Measurements from ENCODE around the gene ISYNA1. TPM values are rescaled to one million over a fixed set of nuclear protein-coding genes. Genes with fewer than 3 reads are reported as not detected.
"Not testable (repeated sequence)": the region's sequence is repeated elsewhere in the genome, so short reads cannot be mapped to it uniquely, and the experiment has no call there.

ISYNA1 gene
- total RNA-seq, 1 experiment from 2014 or later, result 1.3 TPM

DNA sequence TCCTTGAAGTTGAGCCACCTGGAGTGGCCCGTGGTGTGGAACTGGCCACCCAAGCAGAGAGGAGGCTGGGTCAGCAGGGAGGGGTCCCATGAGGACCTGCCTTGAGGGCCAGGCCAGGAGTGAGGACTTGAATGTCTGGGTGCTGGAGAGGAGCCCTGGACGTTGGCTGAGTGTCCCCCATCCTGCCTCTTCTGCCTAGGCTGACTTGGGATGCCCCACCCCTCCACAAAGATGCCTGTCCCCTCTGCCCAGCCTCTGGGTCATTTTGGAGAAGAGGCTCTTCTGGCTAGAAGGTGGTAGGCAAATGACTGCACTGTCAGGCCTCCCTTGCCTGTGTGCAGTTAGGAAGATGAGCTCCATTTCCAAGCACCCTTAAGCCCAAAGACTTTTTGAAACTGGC, 17.0 kb downstream of the ISYNA1 start:
- no peak for DNase-seq (ENCODE audit: low read depth)

DNA sequence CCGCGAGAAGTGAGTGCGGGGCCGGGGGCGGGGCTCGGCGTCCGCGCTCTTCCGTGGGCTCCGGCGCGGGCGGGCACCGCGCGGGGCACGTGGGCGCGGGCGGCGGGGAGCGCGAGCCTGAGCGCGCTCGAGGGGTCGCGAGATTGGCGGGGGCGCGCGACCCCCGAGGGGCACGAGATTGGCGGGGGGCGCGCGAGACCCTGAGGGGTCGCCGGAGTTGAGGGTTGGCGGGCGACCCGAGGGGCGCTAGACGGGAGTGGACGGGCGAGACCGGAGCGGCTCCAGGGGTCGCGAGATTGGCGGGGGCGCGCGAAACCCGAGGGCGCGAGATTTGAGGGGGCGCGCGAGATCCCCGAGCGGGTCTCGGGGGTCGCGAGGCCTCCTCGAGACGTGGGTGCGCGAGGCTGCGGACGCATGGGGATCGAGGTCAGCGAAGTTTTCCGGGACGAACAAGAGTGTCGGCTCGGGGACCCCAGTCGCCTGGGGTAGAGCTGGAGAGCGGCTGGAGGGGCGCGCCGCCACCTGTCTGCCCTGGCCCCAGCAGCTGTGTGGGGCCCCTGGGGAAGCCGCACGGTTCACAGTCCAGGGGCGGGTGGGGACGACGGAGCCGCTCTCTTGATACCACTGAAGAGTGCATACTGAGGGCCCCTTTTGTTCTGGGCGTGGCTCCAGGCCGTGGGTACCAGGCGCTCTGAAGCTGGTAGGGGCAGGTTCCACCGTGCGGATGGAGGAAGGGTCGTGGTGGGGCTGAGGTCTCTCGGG, 18.1 kb downstream of the ISYNA1 start:
- DNase-seq (ENCODE audit: low read depth), result no peak

DNA sequence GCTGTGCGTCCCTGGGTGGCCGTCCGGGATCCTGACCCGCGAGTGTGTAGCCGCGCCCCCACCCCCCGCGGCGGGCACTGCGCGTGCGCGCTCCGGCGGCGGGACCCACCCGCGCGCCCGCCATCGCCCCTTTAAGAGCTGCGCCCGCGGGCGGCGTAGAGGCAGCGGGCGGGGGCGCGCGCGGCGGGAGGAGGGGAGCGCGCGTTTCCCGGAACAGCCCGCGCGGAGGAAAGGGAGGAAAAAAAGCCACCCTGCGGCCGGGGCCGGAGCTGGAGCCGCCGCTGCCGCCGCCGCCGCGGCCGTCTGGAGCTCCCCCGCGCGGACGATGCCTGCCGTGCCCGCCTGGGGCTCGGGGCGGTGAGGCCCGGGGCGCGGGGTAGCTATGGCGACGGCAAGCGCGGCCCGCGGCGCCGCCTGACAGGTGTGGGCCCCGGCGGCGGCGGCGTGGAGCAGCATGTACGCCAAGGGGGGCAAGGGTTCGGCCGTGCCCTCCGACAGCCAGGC, 18.7 kb downstream of the ISYNA1 start, which contains the start of gene SSBP4:
SSBP4 (plus strand) TSS at position 204 of the 504 bp plus-strand sequence; CDS start at position 455, 251 bp downstream.
- DNase-seq (ENCODE audit: low read depth), result peak; percentile 70

DNA sequence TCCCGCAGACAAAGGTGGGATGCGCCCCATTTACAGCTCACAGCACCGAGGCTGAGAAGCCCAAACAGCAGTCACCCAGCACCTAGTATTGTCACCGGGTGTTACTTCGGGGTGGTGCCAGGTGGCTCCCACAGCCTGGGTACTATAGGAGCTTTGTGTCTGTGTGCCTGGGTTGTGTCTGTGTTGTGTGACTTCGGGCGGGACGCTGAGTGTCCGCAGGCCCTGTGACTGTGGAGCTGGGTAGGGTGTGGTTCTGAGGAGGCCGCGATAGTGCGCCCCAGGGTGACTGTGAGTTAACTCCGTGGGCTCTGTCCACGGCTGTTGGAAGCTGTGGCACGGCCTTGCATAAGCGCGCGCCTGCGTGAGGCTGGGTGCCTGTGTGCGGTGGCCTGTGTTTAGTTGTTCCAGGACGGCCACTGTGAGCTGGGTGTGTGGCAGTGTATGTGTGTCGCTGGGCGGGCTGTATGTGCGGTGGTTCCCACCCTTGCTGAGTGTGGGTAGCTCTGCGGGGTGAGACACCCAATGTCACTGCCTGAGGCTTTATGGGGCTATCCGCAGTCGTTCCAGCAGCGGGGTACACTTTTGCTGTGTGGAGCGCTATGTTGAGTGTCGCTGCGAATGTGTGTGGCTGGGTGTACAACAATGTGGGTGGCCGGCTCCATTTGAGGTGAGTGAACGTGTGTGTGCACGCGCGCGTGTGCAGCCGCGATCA, 19.3 kb downstream of the ISYNA1 start:
- no peak for DNase-seq (ENCODE audit: low read depth)

DNA sequence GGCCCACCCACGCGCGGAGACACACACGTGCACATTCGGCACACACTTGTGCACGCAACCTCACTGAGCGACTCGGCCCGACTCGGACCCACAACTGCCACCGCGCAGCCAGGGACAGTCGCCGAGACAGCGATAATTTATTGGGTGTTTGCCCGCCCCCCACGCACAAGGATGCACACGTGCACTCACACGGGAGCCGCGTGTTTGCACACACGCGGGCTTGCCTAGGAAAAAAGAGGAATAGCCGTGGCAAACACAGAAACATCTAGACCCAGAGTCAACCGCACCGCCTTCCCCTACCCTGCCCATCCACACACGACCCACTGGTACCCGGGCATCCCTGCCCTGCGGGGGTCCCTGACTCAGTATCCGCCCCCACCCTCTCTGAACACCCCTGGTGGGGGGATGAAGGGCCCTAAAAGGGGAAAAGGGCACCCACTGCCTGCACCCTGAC, 19.9 kb downstream of the ISYNA1 start:
- no peak for DNase-seq (ENCODE audit: low read depth)

DNA sequence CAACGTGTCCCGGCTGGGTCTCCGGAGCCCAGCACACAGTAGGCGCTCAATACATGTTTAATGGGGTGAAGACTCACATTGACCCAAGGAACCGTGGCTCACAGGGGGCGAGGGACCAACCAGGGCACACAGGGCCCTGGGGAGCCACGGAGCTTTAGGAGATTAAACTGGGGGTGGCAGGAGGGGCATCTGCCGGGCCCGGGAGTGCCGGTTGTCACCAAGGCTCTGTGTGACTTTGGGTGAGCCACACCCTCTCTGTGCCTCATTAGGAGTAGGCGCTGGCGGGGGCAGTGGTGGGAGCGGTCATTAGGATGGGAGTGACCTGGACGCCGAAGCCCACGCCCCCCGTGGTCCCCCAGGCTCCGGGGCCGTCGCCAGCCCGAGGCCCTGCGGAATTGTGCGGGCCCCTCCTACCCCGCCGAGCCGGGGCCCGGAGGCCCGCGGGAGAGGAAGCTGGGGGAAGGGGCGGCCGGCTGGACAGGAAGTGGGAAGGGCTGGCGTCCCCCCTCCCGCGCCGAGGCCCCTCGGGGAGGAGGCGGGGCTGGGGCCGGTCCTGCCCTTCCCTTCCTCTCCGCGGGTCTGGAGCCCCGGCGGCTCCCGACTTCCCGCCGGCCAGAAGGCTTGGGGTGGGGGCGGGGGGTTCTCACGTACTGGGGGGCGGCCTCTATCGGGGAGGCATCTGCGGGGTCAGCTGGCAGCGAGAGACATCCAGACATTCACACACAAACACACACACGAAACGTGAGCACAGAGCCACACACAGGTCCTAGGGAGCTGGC, 20.5 kb downstream of the ISYNA1 start:
- DNase-seq (ENCODE audit: low read depth), result peak; percentile 72

DNA sequence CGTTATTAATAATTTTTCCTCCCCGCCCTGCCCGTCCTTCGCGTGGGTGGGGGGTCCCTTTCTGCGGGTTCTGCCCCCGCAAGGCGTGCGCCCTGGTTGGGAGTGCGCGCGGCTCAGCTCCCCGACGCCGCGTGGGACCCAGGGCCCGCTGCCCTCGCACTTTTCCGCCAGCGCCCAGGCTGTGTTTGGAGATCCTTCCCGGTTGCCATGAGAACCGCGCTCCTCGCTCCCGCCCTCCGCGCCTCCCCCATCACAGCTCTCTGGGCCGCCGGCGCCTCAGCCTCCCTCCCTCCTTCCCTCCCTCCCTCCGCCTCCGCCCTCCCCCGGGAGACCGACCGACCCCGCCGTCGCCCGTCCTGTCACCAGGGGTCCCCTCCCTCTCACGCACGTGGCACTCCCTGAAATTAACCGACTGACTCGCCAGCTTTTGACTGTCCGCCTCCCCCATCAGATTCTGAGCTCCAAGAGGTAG, 21.1 kb downstream of the ISYNA1 start:
- DNase-seq (ENCODE audit: low read depth), result peak; percentile 63

DNA sequence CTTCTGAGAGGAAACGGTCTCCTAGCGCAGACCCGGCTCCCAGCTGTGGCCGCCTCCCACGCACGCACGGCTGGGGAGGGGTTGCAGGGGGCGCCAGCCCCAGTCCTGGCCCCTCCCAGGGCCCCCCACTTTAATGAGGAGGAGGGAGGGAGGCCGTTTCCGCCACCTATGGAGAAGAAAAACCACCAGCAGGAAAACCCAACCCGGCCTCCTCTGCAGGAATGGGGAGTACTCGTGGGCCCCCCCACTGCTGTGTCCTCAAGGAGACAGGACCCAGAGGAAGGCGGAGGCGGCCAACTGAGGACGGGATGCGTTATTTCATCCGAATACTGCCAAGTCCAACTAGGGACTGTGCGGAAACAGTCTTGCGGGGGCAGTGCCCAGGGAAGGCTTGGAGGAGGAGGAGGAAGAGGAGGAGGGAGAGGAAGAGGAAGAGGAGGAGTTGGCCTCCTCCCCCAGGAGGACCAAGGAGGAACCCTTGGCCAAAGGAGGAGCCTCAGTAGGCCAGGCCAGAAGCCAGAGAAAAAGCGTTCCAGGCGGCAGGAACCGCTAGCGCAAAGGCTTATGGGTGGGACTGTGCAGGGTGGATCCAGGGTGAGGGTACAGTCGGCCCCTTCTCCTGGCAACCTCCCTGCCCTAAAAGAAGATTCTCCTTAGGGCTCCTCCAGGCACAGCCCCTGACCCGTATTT, 22.6 kb downstream of the ISYNA1 start:
- DNase-seq (ENCODE audit: low read depth), result no peak

DNA sequence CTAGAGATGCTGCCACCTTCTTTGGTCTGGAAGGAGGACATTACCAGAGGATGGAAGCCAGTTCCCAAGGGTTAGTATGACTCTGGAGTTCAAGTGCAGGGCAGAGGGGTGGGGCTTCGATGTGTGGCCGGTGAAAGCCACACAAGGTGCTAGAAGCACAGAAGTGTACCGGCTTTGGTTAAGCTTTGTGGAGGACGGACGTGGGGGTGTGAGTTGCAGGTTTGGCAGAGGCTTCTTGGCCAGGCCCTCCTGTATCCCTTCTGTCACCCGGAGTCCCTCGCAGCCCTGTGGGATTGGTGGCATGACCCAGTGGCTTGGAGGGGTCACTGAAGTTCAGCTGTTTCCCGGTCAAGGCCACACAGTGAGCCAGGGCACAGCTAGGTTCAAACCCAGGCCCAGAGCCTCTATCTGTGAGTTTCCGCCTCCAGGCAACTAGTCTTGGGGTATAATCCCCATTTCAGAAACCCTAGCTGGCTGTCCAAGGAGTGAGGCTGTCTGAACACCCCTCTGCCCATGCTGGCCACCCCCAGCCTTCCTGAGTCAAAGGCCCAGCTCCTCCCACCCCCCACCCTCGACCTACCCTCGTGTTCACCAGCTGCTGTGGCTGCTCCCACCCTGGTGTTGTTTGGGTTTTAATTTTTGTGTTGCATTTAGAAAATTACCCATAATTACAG, 23.3 kb downstream of the ISYNA1 start:
- no peak for DNase-seq (ENCODE audit: low read depth)

DNA sequence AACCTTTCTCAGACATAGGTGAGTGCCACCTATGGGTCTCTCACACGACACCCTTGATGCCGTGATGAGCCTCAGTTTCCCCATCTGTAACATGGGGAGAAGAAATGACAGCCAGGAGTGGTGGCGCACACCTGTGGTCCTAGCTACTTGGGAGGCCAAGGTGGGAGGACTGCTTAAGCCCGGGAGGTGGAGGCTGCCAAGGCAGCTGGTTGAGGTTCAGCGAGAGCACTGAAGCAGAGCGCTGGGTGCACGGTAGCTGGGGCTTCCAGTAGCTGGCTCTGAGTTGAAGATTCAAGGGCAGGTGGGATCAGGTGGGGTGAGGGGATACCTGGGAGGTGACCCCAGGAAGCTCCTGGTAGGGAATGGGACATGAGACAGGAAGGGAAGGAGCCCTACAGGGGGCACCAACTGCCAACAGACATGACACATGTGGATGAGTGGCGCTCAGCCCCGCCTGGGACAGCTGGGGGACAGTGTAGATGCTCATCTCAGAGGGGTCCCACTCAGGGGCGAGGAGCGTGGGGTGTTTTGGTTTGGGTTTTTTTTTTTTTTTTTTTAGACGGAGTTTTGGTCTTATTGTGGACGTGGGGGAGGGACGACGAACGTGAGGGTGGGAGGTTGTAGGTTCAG, 25.2 kb downstream of the ISYNA1 start:
- DNase-seq (ENCODE audit: low read depth), result no peak

DNA sequence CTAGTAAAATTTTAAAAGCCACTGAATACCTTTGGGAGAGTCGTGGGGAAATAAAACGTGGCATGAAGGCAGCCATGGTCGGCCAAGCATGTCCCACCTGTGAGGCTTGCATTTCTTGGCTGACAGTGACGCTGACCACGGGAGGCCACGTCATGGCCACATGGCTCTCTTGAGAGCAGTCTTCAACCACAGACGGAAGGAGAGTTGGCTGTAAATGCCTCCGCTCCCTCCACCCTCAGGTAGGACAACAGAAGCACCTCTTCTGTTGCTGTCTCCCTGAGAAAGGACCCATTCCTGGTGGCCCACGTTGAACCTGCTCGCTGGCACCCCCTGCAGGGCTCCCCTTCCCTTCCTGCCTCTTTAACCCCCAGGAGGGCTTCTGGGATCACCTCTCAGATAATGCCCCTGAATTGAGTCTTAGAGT, 29.9 kb downstream of the ISYNA1 start:
- DNase-seq (ENCODE audit: low read depth), result no peak

DNA sequence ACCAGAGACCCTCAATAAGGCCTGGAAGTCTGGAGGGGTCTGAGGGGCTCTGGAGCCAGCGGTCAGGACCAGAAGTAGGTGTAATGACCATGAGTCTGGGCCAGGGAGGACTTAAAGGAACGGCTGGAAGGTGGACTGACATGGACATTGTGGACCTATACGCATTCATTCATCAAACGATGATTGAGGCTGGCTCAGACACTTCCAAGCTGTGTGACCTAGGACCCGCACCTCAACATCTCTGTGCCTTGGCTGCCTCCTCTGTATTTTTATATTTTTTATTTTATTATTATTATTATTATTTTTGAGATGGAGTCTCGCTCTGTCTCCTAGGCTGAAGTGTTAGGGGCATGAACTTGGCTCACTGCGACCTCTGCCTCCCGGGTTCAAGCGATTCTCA, 31.2 kb downstream of the ISYNA1 start:
- DNase-seq (ENCODE audit: low read depth), result no peak

DNA sequence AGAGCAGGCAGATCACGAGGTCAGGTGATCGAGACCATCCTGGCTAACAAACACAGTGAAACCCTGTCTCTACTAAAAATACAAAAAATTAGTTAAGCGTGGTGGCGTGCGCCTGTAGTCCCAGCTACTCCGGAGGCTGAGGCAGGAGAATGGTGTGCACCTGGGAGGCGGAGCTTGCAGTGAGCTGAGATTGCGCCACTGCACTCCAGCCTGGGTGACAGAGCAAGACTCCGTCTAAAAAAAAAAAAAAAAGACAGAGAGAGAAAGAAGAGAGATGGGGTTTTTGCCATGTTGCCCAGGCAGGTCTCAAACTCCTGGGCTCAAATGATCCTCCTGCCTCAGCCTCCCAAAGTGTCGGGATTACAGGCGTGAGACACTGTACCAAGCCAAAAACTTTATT, 32.2 kb downstream of the ISYNA1 start:
- not testable (repeated sequence) for DNase-seq (ENCODE audit: low read depth)

DNA sequence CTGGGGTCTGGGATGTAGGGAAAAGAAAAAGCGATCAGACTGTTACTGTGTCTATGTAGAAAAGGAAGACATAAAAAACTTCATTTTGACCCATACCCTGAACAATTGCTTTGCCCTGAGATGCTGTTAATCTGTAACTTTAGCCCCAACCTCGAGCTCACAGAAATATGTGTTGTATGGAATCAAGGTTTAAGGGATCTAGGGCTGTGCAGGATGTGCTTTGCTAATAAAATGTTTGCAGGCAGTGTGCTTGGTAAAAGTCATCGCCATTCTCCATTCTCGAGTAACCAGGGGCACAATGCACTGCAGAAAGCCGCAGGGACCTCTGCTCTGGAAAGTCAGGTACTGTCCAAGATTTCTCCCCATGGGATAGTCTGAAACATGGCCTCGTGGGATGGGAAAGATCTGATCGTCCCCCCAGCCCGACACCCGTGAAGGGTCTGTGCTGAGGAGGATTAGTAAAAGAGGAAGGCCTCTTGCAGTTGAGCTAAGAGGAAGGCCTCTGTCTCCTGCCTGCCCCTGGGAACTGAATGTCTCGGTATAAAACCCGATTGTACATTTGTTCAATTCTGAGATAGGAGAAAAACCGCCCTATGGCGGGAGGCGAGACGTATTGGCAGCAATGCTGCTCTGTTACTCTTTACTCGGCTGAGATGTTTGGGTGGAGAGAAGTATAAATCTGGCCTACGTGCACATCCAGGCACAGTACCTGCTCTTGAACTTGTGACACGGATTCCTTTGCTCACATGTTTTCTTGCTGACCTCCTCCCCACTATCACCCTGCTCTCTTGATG, 35.3 kb downstream of the ISYNA1 start:
- not testable (repeated sequence) for DNase-seq (ENCODE audit: low read depth)

DNA sequence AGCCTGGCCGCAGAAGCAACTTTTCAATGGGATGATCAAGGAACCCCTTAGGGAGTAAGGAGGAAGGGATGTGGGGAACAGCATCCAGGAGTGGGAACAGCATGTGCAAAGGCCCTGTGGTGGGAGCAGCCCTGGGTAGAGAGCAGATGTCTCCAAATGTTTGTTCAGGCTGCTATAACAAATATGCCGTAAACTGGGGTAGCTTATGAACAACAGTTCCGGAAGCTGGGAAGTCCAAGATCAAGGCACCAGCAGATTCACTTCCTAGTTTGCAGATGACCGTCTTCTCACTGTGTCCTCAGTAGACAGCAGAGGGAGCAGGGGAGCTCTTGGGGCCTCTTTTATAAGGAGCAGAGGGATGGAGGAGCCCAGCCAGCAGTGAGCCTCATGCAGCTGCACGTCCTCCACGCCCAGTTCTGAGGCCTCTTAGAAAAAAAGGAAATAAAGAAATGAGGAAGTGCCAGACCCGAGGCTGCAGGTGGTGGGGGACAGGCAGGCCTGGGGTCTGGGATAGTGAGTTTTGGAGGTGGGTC, 36.3 kb downstream of the ISYNA1 start:
- DNase-seq (ENCODE audit: low read depth), result peak; percentile 56

DNA sequence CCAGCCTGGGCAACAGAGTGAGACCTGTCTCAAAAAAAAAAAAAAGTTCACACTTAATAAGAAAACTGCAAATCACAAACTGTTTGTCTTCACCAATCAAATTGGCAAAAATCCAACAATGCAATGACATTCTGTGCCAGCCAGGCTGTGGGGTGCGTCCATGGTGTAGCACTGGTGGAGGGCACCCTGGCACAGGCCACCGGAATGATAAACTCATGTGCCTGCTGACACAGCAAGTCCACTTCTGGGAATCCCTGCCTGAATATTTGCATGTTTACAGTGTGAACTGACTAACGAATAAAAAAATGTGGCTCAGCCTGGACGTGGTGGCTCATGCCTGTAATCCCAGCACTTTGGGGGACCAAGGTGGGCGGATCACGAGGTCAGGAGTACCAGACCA, 38.9 kb downstream of the ISYNA1 start:
- DNase-seq (ENCODE audit: low read depth), result peak; percentile 28

DNA sequence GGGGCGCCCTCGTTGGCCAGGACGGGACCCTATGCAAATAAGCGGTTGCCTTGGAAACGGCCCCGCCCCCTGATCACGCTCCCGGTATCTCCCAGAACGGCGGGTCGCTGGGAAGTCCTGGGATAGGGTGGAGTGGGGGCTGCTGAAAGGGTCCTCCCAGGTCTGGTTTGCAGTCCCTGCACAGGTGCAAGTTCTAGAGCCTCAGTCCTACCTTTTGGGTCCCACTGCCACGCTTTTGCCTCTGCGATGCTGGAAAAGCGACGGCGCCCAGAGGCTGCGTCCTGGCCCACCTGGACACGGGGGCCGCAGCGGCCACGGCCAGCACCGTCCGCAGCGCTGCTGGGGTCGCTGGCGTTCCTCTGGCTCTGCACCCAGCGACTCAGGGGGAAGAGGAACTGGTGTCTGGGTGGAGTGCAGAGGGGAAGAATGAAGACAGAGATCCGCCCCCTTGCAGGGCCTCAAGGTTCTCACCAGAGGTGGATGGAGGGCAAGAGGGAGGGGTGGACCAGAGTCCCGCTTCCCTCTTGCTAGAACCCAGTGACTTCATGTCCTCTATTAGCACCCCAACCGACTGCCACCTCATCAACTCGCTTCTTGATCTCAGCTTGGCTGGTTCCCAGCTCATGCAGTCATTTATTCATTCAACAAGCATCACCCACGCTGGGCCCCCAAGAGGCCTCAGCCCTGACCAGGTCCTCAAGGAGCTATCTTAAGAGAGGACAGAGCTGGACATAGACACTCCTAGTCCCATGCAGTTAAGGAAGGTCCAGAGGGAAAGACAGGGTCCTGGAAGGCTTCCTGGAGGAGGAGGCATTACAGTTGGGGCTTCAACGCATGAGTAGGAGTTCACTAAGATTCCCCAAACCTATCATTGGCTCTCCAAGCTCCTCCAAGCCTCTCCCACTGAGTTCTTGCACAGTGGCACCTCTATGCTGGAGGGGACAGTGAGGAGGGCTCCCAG, 40.4 kb downstream of the ISYNA1 start, which contains the start of gene LRRC25:
LRRC25 (minus strand) TSS at position 381 of the 961 bp plus-strand sequence. CDS start 659 bp downstream, outside the sequence.
- DNase-seq (ENCODE audit: low read depth), result no peak
